Left colon (tissue), 2 donors: ENCODE results near the gene NR1H4. TPM values are rescaled to one million over a fixed set of nuclear protein-coding genes. Genes with fewer than 3 reads are reported as not detected.
"Not testable (repeated sequence)": the region's sequence is repeated elsewhere in the genome, so short reads cannot be mapped to it uniquely, and the experiment has no call there.

Experiments
- ATAC-seq: fragments of 200-7000 bp; cut with Tn5 transposase; one replicate; pipeline ENCODE4 v1.9.1; 2020; ENCODE audit warnings: mild to moderate bottlenecking, moderate library complexity
- DNase-seq, 2 donors: peaks; one replicate each; pipeline ENCODE4 v3.0.0-alpha.2; 2020
- intact Hi-C, 2 donors: fragments of 100-400 bp; cut with DNase I in 1 of 2; cut with micrococcal nuclease in 1 of 2; formaldehyde crosslinking; loops; one replicate each; pipeline versions ENCODE4 v1.11.2 to v1.14.0; 2022; cut with DNase I, micrococcal nuclease
- total RNA-seq, 2 donors: library from RNA; stranded (reverse); fragmentation: NEBNext Ultra II Directional; extraction: Animal tissue kit (Norgen Biotek cat#: 25700); gene quantifications; one replicate each; pipeline ENCODE4 v1.2.1, GENCODE V29; 2021
- donor health status: DM: no; HTN: no; CAD: no.
- donor health status: DM: yes; HTN: yes; CAD: no.

The NR1H4 gene
- total RNA-seq, 2 donors from 2014 or later = 20.3 to 30.5 TPM

DNA sequence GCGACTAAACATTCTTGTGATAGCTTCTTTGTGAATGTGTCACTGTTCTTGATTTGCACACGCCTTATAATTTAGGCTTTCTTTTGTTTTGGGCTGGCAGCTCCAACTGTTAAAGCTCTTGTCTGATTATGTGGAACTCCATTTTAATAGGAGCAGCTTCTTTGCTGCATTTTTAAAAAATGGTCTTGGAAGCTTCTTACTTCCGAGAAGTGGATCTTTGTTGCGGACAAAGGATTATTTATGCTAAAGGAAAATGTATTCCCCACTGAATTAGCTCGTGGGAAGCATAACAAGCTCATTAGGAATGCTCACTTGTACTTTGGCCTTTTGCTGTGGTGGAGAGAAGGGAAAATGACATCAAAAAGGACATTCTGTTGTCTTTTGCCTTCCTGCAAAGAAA lies 119.8 kb downstream of the NR1H4 start:
- DNase-seq (no peak), ATAC-seq (peak; percentile 33)
- intact Hi-C loops = no loop called here

DNA sequence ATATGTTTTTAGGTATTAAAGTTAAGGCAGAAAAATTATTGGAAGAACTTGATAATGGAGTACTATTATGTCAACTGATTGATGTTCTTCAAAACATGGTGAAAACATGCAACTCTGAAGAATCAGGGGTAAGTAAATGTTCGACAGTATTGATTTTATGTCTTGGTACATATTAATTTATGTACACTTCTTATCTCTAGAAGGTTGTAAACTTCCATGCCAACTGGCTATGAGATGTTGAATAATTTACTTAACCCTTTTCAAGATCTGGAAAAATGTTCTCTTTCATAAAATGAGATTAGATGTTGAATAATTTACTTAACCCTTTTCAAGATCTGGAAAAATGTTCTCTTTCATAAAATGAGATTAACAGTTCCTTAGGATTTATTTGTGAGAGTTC lies 128.0 kb downstream of the NR1H4 start:
- intact Hi-C loops = no loop called here
- no peak for DNase-seq
- peak; percentile 75 for ATAC-seq

DNA sequence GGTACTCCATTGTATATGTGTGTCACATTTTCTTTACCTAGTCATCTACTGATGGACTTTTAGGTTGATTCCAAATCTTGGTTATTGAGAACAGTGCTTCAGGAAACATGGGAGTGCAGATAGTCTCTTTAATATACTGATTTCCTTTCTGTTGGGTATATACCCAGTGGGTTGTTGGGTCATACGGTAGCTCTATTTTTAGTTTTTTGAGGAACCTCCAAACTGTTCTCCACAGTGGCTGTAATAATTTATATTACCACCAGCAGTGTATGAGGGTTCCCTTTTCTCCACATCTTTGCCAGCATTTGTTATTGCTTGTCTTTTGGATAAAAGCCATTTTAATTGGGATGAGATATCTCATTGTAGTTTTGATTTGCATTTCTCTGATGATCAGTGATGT lies 129.3 kb downstream of the NR1H4 start:
- ATAC-seq, DNase-seq, intact Hi-C loops: not testable (repeated sequence)

DNA sequence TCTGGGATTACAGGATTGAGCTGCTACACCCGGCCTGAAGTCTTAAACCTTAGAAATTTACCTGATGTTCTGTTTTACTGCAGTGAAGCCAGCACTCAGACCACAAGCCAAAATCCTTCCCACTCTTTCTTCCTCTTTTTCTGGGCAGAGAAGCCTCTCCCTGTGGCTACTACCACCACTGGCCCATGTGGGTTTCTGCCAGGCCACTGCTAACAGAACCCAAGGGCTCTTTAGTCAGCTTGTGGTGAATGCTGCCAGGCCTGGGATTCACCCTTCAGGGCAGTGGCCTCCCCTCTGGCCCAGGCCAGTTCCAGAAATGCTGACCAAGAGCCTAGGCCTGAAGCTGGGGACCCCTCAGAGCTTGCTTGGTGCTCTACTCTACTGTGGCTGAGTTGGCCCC lies 135.1 kb downstream of the NR1H4 start:
- no peak for DNase-seq
- intact Hi-C loops = no loop called here
- ATAC-seq = no peak

DNA sequence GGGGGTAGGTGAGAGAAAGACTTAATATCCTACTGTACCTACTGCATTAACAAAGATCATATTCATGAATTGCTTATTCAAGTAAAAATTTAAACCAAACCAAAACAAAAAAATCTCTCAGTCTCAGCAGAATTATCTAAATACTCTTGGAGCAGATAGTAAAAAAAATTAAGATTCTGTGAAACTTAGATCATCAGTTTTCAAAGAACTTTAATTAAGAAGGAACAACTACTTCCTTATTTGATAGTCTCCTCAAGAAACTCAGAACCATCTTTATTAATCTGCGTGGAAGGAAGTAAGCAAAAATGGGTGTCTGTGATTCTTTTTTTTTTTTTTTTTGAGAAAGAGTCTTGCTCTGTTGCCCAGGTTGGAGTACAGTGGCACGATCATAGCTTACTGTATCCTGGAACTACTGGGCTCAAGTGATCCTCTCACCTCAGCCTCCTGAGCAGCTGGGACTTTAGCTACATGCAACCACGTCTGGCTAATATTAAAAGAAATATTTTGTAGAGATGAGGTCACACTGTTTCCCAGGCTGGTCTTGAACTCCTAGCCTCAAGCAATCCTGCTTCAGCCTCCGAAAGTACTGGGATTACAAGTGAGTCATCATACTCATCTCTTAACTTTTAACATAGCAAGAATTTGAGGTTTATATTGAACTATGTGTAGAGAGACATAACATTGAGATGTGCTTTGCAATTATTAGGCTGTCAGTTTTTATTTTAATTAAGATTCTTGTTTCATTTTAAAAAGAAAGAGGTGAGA lies 137.2 kb downstream of the NR1H4 start:
- ATAC-seq (no peak), DNase-seq (no peak)
- intact Hi-C loops = no loop called here

DNA sequence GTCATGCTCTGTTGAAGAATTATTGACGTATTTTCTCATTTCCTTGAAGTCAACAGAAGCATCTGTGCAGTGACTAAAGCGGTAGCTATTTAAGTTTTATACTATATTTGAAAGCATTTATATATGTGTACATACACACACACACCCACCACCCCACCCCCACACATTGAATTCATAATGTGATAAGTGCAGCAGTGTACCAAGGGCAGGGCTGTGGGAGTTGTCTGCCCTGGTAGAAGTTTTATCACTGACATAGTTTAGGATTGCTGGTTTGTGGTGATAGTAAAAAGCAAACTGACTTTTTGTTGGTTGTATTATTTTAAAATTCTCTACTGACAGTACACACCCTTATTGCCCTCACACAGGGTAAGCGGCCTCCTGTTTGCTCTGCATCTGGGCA lies 138.9 kb downstream of the NR1H4 start:
- DNase-seq (peak; percentile 84 to 88), ATAC-seq (peak; percentile 99)
- intact Hi-C loops = no loop called here

Other genes starting within 250 kb of the NR1H4 start
- 1 to 10 TPM; 1.7 to 3.0 TPM for gene DEPDC4, start 206.8 kb upstream of the NR1H4 start, total RNA-seq
- gene SCYL2, start 206.7 kb upstream of the NR1H4 start, total RNA-seq = 10 to 100 TPM; 65.7 to 66.0 TPM
- 10 to 100 TPM in 1 of 2 donors, 1 to 10 TPM in 1; 2.3 to 15.2 TPM for gene SLC17A8, start 116.8 kb upstream of the NR1H4 start, total RNA-seq
- gene GAS2L3, start 99.8 kb downstream of the NR1H4 start, total RNA-seq = 10 to 100 TPM; 16.0 to 26.6 TPM